ENCODE measurements around the gene TNS3. TPM values are rescaled to one million over a fixed set of nuclear protein-coding genes. Genes with fewer than 3 reads are reported as not detected.

The TNS3 gene
- polyA plus RNA-seq, 1 of the 3 experiments (the other 2 are of a cell fraction), result 72.3 TPM

DNA sequence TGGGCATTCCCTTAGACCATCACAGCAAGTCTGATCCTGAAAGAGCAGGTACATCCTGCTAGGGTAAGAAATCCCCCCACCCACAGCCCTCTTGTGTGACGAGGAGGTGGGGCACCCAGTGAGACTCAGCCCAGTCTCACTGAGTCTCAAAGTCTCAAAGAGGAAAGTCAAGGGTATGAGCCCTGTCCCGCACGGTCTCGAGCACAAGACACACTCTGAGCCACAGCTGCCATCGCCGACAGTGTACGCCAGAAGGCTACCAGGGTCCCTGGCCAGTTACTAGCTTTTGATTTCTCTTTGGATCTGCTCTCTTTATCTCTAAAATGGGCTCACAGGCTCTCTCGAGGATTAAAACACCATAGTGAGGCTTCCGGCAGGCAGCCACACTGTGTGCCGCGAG is 190.2 kb downstream of the TNS3 start:
- H3K4me3 ChIP-seq (ENCODE audit: low read depth in 2 of 2, low read length in 1 of 2), result no peak overlapping the region
- H3K9me2 ChIP-seq, result no peaks in the 10 kb centered on the region
- H4K20me1 ChIP-seq (ENCODE audit: insufficient read depth), result no peaks in the 10 kb centered on the region; the same call in 1 of the 2 replicates
- H3K79me2 ChIP-seq (ENCODE audit: insufficient read depth), result no peaks in the 10 kb centered on the region
- H3K9me3 ChIP-seq, result no peaks in the 10 kb centered on the region
- TF ChIP-seq FOSL2 (IDR thresholded peaks at IDR 0.05; ENCODE audit: borderline replicate concordance, low read depth) (no peak), NRF1 (IDR thresholded peaks at IDR 0.05; ENCODE audit: low read depth, low read length) (no peak), CHD2 (IDR thresholded peaks at IDR 0.05; ENCODE audit: low read length, partially characterized antibody) (no peak), GATA2 (CRISPR knock-in tag; IDR thresholded peaks at IDR 0.05) (no peak), EP300 (IDR thresholded peaks at IDR 0.05; ENCODE audit: borderline replicate concordance in 1 of 2, low read depth in 1 of 2, low read length in 1 of 2) (no peak), SMC3 (IDR thresholded peaks at IDR 0.05; ENCODE audit: low read depth, low read length) (no peak), TCF12 (IDR thresholded peaks at IDR 0.05) (no peak), ELF1 (IDR thresholded peaks at IDR 0.05) (no peak), FOXM1 (IDR thresholded peaks at IDR 0.05; ENCODE audit: low read depth) (no peak)
- TF ChIP-seq, protein P1, sequence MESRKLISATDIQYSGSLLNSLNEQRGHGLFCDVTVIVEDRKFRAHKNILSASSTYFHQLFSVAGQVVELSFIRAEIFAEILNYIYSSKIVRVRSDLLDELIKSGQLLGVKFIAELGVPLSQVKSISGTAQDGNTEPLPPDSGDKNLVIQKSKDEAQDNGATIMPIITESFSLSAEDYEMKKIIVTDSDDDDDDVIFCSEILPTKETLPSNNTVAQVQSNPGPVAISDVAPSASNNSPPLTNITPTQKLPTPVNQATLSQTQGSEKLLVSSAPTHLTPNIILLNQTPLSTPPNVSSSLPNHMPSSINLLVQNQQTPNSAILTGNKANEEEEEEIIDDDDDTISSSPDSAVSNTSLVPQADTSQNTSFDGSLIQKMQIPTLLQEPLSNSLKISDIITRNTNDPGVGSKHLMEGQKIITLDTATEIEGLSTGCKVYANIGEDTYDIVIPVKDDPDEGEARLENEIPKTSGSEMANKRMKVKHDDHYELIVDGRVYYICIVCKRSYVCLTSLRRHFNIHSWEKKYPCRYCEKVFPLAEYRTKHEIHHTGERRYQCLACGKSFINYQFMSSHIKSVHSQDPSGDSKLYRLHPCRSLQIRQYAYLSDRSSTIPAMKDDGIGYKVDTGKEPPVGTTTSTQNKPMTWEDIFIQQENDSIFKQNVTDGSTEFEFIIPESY (IDR thresholded peaks at IDR 0.05; ENCODE audit: borderline replicate concordance, low read depth), result no peak
- TF ChIP-seq, protein P2, sequence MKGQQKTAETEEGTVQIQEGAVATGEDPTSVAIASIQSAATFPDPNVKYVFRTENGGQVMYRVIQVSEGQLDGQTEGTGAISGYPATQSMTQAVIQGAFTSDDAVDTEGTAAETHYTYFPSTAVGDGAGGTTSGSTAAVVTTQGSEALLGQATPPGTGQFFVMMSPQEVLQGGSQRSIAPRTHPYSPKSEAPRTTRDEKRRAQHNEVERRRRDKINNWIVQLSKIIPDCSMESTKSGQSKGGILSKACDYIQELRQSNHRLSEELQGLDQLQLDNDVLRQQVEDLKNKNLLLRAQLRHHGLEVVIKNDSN (IDR thresholded peaks at IDR 0.05; ENCODE audit: borderline replicate concordance, low read depth), result no peak
- TF ChIP-seq, protein P3, sequence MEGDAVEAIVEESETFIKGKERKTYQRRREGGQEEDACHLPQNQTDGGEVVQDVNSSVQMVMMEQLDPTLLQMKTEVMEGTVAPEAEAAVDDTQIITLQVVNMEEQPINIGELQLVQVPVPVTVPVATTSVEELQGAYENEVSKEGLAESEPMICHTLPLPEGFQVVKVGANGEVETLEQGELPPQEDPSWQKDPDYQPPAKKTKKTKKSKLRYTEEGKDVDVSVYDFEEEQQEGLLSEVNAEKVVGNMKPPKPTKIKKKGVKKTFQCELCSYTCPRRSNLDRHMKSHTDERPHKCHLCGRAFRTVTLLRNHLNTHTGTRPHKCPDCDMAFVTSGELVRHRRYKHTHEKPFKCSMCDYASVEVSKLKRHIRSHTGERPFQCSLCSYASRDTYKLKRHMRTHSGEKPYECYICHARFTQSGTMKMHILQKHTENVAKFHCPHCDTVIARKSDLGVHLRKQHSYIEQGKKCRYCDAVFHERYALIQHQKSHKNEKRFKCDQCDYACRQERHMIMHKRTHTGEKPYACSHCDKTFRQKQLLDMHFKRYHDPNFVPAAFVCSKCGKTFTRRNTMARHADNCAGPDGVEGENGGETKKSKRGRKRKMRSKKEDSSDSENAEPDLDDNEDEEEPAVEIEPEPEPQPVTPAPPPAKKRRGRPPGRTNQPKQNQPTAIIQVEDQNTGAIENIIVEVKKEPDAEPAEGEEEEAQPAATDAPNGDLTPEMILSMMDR (IDR thresholded peaks at IDR 0.05), result no peak
- no peak overlapping the region for H3K9ac ChIP-seq
- H3K4me1 ChIP-seq (ENCODE audit: control insufficient read depth in 1 of 2, insufficient read depth in 2 of 2, low read depth in 1 of 2, low read length in 1 of 2), result no peaks in the 10 kb centered on the region; a peak in 1 of 4 replicates
- no peaks in the 10 kb centered on the region for H3F3A ChIP-seq (replicated peaks; ENCODE audit: insufficient read depth)
- 97% methylated on average over 10 of the region's 11 CpGs for WGBS (ENCODE audit: low lambda C conversion rate)
- DNase-seq, result no peak
- H3K36me3 ChIP-seq (replicated peaks in 1 of 2; ENCODE audit: control insufficient read depth in 1 of 2, insufficient read depth in 2 of 2, low read length in 1 of 2), result peaks cover 28 to 89% of the 10 kb centered on the region in 2 experiments
- no peak overlapping the region for H3K27ac ChIP-seq (ENCODE audit: low read depth in 2 of 2, low read length in 1 of 2)
- H3K27me3 ChIP-seq (ENCODE audit: insufficient read depth), result no peaks in the 10 kb centered on the region
- CTCF ChIA-PET, result interaction anchor here (1.7 kb wide), 1 partner anchor 18 kb away, joined by 4 read pairs; no protein-coding TSS in a partner anchor
- no peak overlapping the region for H2AFZ ChIP-seq (ENCODE audit: low read depth)
- POLR2A ChIA-PET, result no interaction called here
- H3K4me2 ChIP-seq, result no peak overlapping the region

DNA sequence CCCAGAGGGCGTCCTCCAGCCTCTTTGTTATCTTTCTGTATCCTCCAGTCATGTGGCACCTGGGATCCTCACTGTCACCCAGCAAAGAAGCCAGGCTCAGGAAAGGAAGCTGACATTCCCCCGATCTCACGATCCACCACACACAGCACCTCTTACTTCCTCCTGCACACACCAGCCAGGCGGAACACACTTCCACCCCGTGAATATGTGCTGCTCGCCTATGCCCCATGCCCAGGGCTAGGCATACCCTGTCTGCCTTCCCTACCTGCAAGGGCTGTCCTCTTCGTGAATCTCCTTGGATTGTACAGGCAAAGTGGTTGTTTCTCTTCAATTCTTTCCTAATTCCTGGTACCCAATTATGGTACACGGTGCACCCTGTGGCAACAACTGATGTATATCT is 191.0 kb downstream of the TNS3 start:
- Histone ChIP-seq H3K36me3 (replicated peaks in 1 of 2; ENCODE audit: control insufficient read depth in 1 of 2, insufficient read depth in 2 of 2, low read length in 1 of 2) (peaks cover 20 to 89% of the 10 kb centered on the region in 2 experiments), H4K20me1 (ENCODE audit: insufficient read depth) (no peaks in the 10 kb centered on the region; the same call in 1 of the 2 replicates)
- 91% methylated on average over 8 of the region's 8 CpGs for WGBS (ENCODE audit: low lambda C conversion rate)

More for the DNA sequence above, 191.0 kb downstream of the TNS3 start:
- H3K27ac ChIP-seq (ENCODE audit: low read depth in 2 of 2, low read length in 1 of 2), result no peak overlapping the region
- no peaks in the 10 kb centered on the region for H3K9me2 ChIP-seq
- H3K9ac ChIP-seq, result no peak overlapping the region
- H3F3A ChIP-seq (replicated peaks; ENCODE audit: insufficient read depth), result no peaks in the 10 kb centered on the region
- no peaks in the 10 kb centered on the region for H3K79me2 ChIP-seq (ENCODE audit: insufficient read depth)
- DNase-seq, result no peak
- H2AFZ ChIP-seq (ENCODE audit: low read depth), result no peak overlapping the region
- no peak overlapping the region for H3K4me2 ChIP-seq
- ChIA-PET POLR2A (no interaction called here), CTCF (interaction anchor here (1.7 kb wide), 1 partner anchor 19 kb away, joined by 4 read pairs; no protein-coding TSS in a partner anchor)
- H3K4me3 ChIP-seq (ENCODE audit: low read depth in 2 of 2, low read length in 1 of 2), result no peak overlapping the region
- no peaks in the 10 kb centered on the region for H3K9me3 ChIP-seq
- TF ChIP-seq FOXJ3 (CRISPR knock-in tag; IDR thresholded peaks at IDR 0.05), result no peak
- no peak for TF ChIP-seq POLR2AphosphoS5 (IDR thresholded peaks at IDR 0.05; ENCODE audit: low read depth, low read length)
- no peak for TF ChIP-seq NRF1 (IDR thresholded peaks at IDR 0.05; ENCODE audit: low read depth, low read length)
- no peak for TF ChIP-seq RFX5 (IDR thresholded peaks at IDR 0.05; ENCODE audit: low read length)
- no peak for TF ChIP-seq GATA2 (CRISPR knock-in tag; IDR thresholded peaks at IDR 0.05)
- no peak for TF ChIP-seq TCF12 (IDR thresholded peaks at IDR 0.05)
- no peak for TF ChIP-seq EZH2phosphoT487 (IDR thresholded peaks at IDR 0.05; ENCODE audit: borderline replicate concordance, low read depth)
- no peak for TF ChIP-seq MEF2A (IDR thresholded peaks at IDR 0.05; ENCODE audit: borderline replicate concordance, low read depth)
- no peak for TF ChIP-seq CHD2 (IDR thresholded peaks at IDR 0.05; ENCODE audit: low read length, partially characterized antibody)
- no peak for TF ChIP-seq RAD21 (IDR thresholded peaks at IDR 0.05; ENCODE audit: low read length)
- no peaks in the 10 kb centered on the region for H3K27me3 ChIP-seq (ENCODE audit: insufficient read depth)
- no peaks in the 10 kb centered on the region; a peak in 1 of 4 replicates for H3K4me1 ChIP-seq (ENCODE audit: control insufficient read depth in 1 of 2, insufficient read depth in 2 of 2, low read depth in 1 of 2, low read length in 1 of 2)

Measured in SK-N-SH (cell line).